ENCODE results near the gene LCTL.

DNA sequence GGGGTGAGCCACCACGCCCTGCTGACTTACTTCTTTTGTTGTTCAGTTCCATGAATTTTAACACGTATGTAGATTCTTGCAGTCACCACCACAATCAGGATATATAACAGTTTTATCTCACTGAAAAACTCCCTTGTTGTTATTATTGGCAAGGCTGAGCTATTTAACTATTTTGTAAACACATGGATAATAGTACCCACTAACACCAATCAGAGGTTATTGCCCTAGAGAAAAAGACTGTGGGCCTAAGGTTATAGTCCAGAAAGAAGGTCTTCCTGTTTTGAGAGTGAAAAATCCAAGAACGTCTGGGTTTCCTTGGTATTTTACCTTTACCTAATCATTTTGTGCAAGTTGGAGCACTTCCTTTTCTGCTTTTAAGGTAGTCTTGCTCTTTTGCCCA is 51.2 kb downstream of the LCTL start:
- TF ChIP-seq, protein P1, sequence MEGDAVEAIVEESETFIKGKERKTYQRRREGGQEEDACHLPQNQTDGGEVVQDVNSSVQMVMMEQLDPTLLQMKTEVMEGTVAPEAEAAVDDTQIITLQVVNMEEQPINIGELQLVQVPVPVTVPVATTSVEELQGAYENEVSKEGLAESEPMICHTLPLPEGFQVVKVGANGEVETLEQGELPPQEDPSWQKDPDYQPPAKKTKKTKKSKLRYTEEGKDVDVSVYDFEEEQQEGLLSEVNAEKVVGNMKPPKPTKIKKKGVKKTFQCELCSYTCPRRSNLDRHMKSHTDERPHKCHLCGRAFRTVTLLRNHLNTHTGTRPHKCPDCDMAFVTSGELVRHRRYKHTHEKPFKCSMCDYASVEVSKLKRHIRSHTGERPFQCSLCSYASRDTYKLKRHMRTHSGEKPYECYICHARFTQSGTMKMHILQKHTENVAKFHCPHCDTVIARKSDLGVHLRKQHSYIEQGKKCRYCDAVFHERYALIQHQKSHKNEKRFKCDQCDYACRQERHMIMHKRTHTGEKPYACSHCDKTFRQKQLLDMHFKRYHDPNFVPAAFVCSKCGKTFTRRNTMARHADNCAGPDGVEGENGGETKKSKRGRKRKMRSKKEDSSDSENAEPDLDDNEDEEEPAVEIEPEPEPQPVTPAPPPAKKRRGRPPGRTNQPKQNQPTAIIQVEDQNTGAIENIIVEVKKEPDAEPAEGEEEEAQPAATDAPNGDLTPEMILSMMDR (IDR thresholded peaks at IDR 0.05): no peak
- TF ChIP-seq POLR2A (IDR thresholded peaks at IDR 0.05): no peak

Measured in testis (tissue), 2 donors.